Mesendoderm (in vitro differentiated cells): Measurements from ENCODE around the gene PPP1R9B.

Source experiments
- DNase-seq: peaks from one replicate; pipeline ENCODE4 v3.0.0; 2013
- H2AK5ac ChIP-seq: 2 replicates; pipeline ENCODE4 v1.6.1; 2013; ENCODE audit warnings: low read length, inconsistent platforms
- H2BK120ac ChIP-seq: 2 replicates; pipeline ENCODE4 v1.6.1; 2013; ENCODE audit warnings: low read depth, mild to moderate bottlenecking, low read length, moderate library complexity, mixed read lengths
- H2BK15ac ChIP-seq: replicated peaks from 2 replicates; pipeline ENCODE4 v1.6.1; 2013; ENCODE audit warnings: low read depth, mild to moderate bottlenecking, moderate library complexity
- H2BK5ac ChIP-seq: 2 replicates; pipeline ENCODE4 v1.6.1; 2013; ENCODE audit warnings: low read length, inconsistent platforms
- H3K18ac ChIP-seq: 2 replicates; pipeline ENCODE4 v1.6.1; 2013; ENCODE audit warnings: mild to moderate bottlenecking, low read length, mixed read lengths
- H3K23ac ChIP-seq: one replicate; pipeline ENCODE4 v1.6.1; 2013; ENCODE audit warnings: low read length
- H3K27ac ChIP-seq: 2 replicates; pipeline ENCODE4 v1.5.1; 2013; ENCODE audit warnings: low read depth, mild to moderate bottlenecking, inconsistent platforms, low read length, moderate library complexity
- H3K27me3 ChIP-seq: 2 replicates; pipeline ENCODE4 v1.6.1; 2013; ENCODE audit warnings: low read length, control low read depth, mild to moderate bottlenecking, inconsistent platforms; ENCODE audit not compliant: insufficient read depth, poor library complexity
- H3K36me3 ChIP-seq: 2 replicates; pipeline ENCODE4 v1.6.1; 2013; ENCODE audit warnings: low read length, inconsistent platforms; ENCODE audit not compliant: control insufficient read depth, insufficient read depth
- H3K4ac ChIP-seq: one replicate; pipeline ENCODE4 v1.6.1; 2013; ENCODE audit warnings: low read depth, mild to moderate bottlenecking, low read length, moderate library complexity
- H3K4me1 ChIP-seq: 2 replicates; pipeline ENCODE4 v1.6.1; 2013; ENCODE audit warnings: low read depth, low read length, inconsistent platforms; ENCODE audit not compliant: control insufficient read depth
- H3K4me2 ChIP-seq: 2 replicates; pipeline ENCODE4 v1.6.1; 2013; ENCODE audit warnings: low read length
- H3K4me3 ChIP-seq: 2 replicates; pipeline ENCODE4 v1.5.1; 2013; ENCODE audit warnings: mild to moderate bottlenecking, low read length
- H3K56ac ChIP-seq: one replicate; pipeline ENCODE4 v1.6.1; 2013; ENCODE audit warnings: low read length
- H3K79me1 ChIP-seq: 2 replicates; pipeline ENCODE4 v1.6.1; 2013; ENCODE audit warnings: low read length, inconsistent platforms
- H3K79me2 ChIP-seq: 2 replicates; pipeline ENCODE4 v1.6.1; 2013; ENCODE audit warnings: mild to moderate bottlenecking, low read length; ENCODE audit not compliant: control insufficient read depth, insufficient read depth
- H3K9ac ChIP-seq: 2 replicates; pipeline ENCODE4 v1.6.1; 2013; ENCODE audit warnings: low read length, inconsistent platforms
- H4K5ac ChIP-seq: one replicate; pipeline ENCODE4 v1.6.1; 2013; ENCODE audit warnings: low read length
- H4K8ac ChIP-seq: one replicate; pipeline ENCODE4 v1.6.1; 2013; ENCODE audit warnings: low read depth, mild to moderate bottlenecking, control low read depth, low read length, moderate library complexity
- WGBS: extraction: QIAGEN DNeasy Blood & Tissue Kit; methylation state at CpG from one replicate; pipeline ENCODE4 v1.1.7; 2013; ENCODE audit warnings: low lambda C conversion rate, missing lambda C conversion rate; ENCODE audit not compliant: insufficient coverage; ENCODE audit errors: extremely low coverage; 5-methylcytosine and 5-hydroxymethylcytosine counted together

Gene PPP1R9B

DNA sequence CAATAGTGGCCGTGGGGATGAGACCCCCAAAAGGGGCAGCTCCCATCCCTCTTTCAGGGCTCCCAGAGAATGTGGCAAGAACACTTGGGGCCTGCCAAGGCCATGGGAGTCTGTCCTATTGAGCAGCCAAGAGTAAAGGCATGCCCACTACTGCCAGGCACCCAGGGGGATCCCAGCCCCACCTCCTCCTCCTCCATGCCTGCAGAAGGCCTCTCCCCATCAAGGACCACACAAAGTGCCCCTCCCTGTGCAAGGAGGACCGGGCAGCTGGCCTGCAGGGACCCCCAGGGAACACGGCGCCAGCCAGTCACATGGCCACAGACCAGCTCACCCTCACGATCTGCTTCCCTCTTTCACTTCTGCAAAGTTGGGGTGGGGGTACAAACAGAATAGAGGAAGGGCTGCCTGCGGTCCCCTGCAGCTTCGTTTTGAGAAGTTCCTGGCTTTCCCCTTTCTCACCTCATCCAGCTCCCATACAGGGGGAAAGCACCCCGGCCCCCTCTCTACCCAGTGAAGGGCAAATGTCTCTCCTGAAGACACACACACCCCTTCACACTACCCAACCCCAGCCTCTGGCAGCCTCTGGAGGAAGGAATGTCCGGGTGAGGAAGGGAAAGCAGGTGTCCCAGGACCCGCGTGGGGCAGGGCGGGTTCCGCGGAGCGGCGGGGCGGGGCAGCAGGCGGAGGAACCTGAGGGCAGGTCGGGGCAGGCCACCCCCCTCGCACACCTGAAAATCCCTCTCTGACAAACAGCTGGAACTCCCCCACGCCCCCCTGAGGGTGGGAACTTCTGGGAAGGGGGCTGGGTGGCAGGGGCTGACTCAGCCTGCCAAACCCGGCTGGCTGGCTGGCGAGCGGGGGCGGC, 2.0 kb downstream of the PPP1R9B start:
- no peak overlapping the region for H2AK5ac ChIP-seq
- no peaks in the 10 kb centered on the region for H3K27me3 ChIP-seq
- H3K4ac ChIP-seq = no peak overlapping the region
- H3K36me3 ChIP-seq = no peaks in the 10 kb centered on the region
- H3K4me2 ChIP-seq = peak overlapping the region; percentile 67
- no peak overlapping the region for H2BK5ac ChIP-seq
- no peak overlapping the region for H3K23ac ChIP-seq
- H4K8ac ChIP-seq = no peak overlapping the region
- no peak overlapping the region for H3K27ac ChIP-seq
- peak overlapping the region; percentile 33 for H3K4me3 ChIP-seq
- peaks cover 9% of the 10 kb centered on the region for H3K79me1 ChIP-seq
- H3K79me2 ChIP-seq = peaks cover 6% of the 10 kb centered on the region
- no CpG with 5 or more reads among the region's 25 CpGs for WGBS
- no peak overlapping the region for H2BK15ac ChIP-seq
- DNase-seq = peak; percentile 61
- peak overlapping the region; percentile 43 for H3K9ac ChIP-seq
- H3K56ac ChIP-seq = peak overlapping the region; percentile 2
- H4K5ac ChIP-seq = no peak overlapping the region
- no peak overlapping the region for H3K18ac ChIP-seq
- no peak overlapping the region for H2BK120ac ChIP-seq
- peaks cover 11% of the 10 kb centered on the region for H3K4me1 ChIP-seq

DNA sequence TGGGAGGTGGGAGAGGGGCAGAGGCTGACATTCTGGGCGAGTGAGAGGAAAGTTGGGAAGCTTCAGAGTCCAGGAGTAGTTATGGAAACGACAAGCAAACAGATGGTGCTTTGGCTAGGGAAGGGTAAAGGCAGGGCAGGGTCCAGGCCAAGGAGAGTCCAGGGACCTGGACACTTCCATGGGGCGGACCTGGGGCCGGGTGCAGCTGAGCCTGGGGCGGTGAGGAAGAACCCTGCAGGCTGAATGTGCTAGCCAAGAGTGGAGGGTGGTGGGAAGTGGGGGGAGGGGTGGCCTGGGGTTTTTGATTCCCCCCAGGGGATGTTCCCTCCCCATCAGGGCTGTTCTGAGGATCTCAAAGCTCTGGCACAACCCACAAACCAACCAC, 2.6 kb downstream of the PPP1R9B start:
- no peak overlapping the region for H3K18ac ChIP-seq
- H2BK15ac ChIP-seq = no peak overlapping the region
- peaks cover 2% of the 10 kb centered on the region for H3K36me3 ChIP-seq
- no peak overlapping the region for H3K4ac ChIP-seq
- no peak overlapping the region for H2BK120ac ChIP-seq
- H2AK5ac ChIP-seq = no peak overlapping the region
- H3K4me1 ChIP-seq = peaks cover 11% of the 10 kb centered on the region
- H3K23ac ChIP-seq = no peak overlapping the region
- no peak overlapping the region for H2BK5ac ChIP-seq
- peaks cover 6% of the 10 kb centered on the region for H3K79me2 ChIP-seq
- H3K27ac ChIP-seq = no peak overlapping the region
- peaks cover 9% of the 10 kb centered on the region for H3K79me1 ChIP-seq
- DNase-seq = peak; percentile 77
- no peaks in the 10 kb centered on the region for H3K27me3 ChIP-seq
- H3K9ac ChIP-seq = peak overlapping the region; percentile 49
- no peak overlapping the region for H4K8ac ChIP-seq
- H3K4me3 ChIP-seq = no peak overlapping the region
- H3K56ac ChIP-seq = peak overlapping the region; percentile 67
- H4K5ac ChIP-seq = no peak overlapping the region
- no CpG with 5 or more reads among the region's 5 CpGs for WGBS
- H3K4me2 ChIP-seq = peak overlapping the region; percentile 67

DNA sequence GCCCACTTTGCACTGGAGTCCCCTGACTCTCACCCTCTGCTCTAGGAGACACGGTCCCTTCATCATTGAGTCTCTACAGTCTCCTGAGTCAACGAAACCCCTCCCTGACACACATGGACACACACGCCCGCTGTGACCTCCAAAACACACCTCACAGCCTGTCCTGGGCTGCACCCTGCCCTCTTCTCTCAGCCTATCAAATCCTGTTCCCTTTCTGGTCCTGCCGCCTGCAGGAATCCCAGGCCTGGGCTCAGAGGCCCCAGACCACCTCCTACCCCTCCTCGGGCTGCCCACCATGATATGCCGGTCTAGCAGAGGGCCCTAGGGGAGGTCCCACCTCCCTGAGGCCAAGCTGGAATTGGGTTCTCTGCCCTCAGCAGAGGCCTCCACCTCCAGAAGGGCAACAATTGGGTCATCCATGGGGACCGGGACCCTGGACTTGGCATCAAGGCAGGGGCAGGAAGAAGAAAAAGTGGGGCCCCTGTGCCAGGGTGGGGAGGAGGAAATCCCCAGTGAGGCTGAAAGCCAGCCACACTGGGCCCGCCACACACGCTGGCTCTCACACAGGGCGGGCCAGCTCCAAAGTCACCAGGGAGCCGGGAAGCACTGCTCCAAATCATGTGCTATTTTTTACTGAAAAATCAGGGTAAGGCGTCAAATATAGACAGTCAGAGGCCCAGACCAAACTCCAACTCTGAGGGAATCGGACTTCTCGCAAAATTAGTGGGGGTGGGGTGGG, 3.4 kb downstream of the PPP1R9B start:
- no peak overlapping the region for H3K4me3 ChIP-seq

DNA sequence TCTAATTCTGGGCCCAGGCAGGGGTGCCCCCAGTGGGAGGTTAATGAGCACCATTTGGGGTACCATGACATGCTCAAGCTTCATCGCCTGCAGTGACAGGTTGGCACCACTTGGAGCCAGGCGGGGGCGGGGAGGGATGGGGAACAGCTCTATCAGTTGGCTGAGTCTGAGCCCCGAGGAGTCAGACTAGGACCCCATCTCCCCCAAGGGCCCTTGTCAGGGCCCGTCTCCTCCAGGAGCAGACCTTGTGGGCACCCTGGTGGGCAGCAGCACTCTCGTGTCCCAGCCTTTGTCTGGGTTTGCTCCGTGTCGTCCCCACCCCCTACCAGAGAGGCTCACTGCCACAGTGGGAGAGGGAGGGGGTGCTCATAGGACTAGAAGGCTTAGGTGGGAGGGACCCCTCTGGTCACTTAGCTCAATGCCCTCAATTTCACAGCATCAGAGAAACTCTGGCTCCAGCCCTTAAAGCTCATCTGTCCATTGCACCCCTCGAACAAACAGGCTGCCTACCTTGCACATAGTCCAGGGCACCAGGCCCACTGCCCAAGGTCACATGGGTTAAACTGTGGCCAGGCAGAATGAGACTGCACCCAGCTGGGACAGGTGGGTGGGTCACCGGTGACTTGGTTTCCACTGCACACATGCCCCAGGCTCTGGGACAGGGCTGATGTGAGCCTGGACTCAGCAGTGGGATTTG, 4.1 kb downstream of the PPP1R9B start:
- Histone ChIP-seq H3K18ac (no peak overlapping the region), H3K27me3 (no peaks in the 10 kb centered on the region), H3K56ac (no peak overlapping the region), H3K27ac (no peak overlapping the region), H4K5ac (no peak overlapping the region), H3K4me2 (no peak overlapping the region), H2AK5ac (no peak overlapping the region), H2BK120ac (no peak overlapping the region), H3K23ac (peak overlapping the region; percentile 80), H4K8ac (no peak overlapping the region), H3K4me1 (peaks cover 6% of the 10 kb centered on the region), H2BK5ac (no peak overlapping the region), H3K9ac (peak overlapping the region; percentile 4), H3K79me2 (peaks cover 6% of the 10 kb centered on the region), H3K36me3 (peaks cover 3% of the 10 kb centered on the region), H3K4me3 (no peak overlapping the region), H3K79me1 (peaks cover 9% of the 10 kb centered on the region), H2BK15ac (no peak overlapping the region), H3K4ac (no peak overlapping the region)
- WGBS = no CpG with 5 or more reads among the region's 10 CpGs
- DNase-seq = no peak

More for the DNA sequence above, 3.4 kb downstream of the PPP1R9B start:
- no peak overlapping the region for H2BK5ac ChIP-seq
- H3K79me1 ChIP-seq = peaks cover 9% of the 10 kb centered on the region
- no peak for DNase-seq
- no peak overlapping the region for H3K4ac ChIP-seq
- H3K36me3 ChIP-seq = peaks cover 3% of the 10 kb centered on the region
- no peak overlapping the region for H3K18ac ChIP-seq
- H2AK5ac ChIP-seq = no peak overlapping the region
- peaks cover 6% of the 10 kb centered on the region for H3K79me2 ChIP-seq
- peak overlapping the region; percentile 67 for H3K56ac ChIP-seq
- WGBS = no CpG with 5 or more reads among the region's 15 CpGs
- no peaks in the 10 kb centered on the region for H3K27me3 ChIP-seq
- no peak overlapping the region for H2BK15ac ChIP-seq
- H3K4me1 ChIP-seq = peaks cover 6% of the 10 kb centered on the region
- no peak overlapping the region for H3K4me2 ChIP-seq
- H3K27ac ChIP-seq = no peak overlapping the region
- peak overlapping the region; percentile 49 for H3K9ac ChIP-seq
- H2BK120ac ChIP-seq = no peak overlapping the region
- no peak overlapping the region for H4K8ac ChIP-seq
- H4K5ac ChIP-seq = no peak overlapping the region
- H3K23ac ChIP-seq = no peak overlapping the region

DNA sequence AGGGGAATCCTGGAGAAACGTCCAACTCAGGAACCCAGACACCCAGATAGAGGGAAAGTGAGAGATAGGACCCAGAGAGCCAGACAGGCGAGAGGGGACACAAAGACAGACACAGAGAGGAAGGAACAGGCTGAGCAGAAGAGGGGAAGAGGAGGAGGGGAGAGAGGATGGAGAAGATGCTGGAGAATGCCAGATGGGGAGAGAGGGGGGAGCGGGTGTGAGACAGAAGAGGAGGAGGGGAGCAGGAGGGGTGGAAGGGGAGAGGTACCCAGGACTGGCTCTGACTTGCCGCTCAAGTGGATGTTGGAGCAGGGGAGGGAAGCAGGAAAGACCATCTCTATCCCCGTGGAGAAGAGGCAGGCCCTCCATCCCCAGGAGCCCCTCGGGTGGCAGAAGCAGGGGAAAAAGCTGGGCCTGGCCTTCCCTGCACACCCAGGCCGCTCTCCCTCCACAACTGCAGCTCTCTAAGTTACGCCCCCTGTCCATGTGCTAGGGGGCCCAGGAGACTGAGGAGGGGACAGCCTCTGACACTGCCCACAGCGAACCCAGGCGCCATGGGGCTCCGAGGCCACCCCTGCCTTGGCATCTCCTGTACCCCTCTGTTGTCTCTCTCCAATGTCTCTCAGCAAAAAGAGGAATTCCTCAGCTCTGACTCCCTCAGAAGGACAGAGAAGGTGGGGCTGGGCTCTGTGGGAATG, 4.8 kb downstream of the PPP1R9B start:
- Histone ChIP-seq H3K4ac (no peak overlapping the region), H3K36me3 (peaks cover 8% of the 10 kb centered on the region), H3K23ac (peak overlapping the region; percentile 80), H4K5ac (no peak overlapping the region), H3K79me1 (peaks cover 9% of the 10 kb centered on the region), H2BK5ac (no peak overlapping the region), H3K27me3 (no peaks in the 10 kb centered on the region), H2BK15ac (no peak overlapping the region), H3K56ac (no peak overlapping the region), H4K8ac (no peak overlapping the region), H3K79me2 (peaks cover 6% of the 10 kb centered on the region), H3K4me1 (peaks cover 6% of the 10 kb centered on the region), H3K4me3 (no peak overlapping the region), H3K27ac (no peak overlapping the region), H2BK120ac (no peak overlapping the region), H3K4me2 (no peak overlapping the region), H2AK5ac (no peak overlapping the region), H3K9ac (no peak overlapping the region), H3K18ac (no peak overlapping the region)
- no CpG with 5 or more reads among the region's 11 CpGs for WGBS
- DNase-seq = no peak
